ENCODE data around the gene CCR7. TPM values are rescaled to one million over a fixed set of nuclear protein-coding genes. Genes with fewer than 3 reads are reported as not detected.

Gene CCR7
- total RNA-seq, 6 experiments from 2014 or later, result not detected

DNA sequence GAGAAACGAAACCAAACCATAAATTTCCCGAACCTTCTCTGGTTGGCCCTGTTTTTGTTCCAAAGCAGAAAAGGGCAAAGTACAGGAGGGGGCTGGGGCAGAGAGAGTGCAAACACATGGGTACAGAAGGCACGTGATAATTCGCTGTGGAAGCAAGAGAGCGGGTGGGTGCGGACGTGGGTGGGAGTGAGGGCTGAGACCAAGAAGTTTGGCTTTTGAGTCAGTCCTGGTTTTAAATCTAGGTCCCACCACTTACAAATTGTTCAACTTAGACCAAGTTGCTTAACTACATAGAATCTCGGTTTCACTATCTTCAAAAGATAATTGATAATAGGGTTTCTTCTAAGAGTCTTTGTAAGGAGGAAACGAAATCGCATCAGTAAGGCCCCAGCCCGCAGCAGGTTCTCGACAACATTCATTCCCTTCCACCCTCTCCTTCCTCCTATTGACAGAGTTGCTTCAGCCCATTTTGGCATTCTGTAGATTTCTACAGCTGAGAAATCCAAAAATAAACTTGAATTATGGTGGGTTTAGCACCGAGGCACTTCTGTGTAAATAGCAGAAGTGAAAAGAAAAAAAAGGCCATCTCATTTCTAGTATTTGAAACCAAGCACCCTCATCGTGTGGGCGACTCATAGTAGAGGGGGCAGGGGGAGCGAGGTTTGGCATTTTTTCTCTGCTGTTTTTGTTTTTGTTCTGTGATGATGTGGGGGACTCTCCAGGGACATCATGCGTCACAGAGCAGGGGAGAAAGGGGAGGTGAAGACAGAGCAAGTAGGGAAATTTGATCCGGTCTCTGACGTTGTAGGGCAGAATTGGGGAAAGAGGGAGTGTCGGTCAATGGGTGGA, 33.6 kb upstream of the CCR7 start:
- Mint-ChIP-seq H3K4me3 (peak overlapping the region; percentile 44; the same call in 1 of the 2 replicates), H3K36me3 (ENCODE audit: low read depth) (peaks cover 5% of the 10 kb centered on the region; the same call in 1 of the 2 replicates), H3K4me1 (ENCODE audit: low read depth) (peaks cover 7% of the 10 kb centered on the region; the same call in 1 of the 2 replicates), H3K27ac (no peak overlapping the region), H3K27me3 (ENCODE audit: insufficient read depth) (peaks cover 29% of the 10 kb centered on the region), H3K9me3 (no peaks in the 10 kb centered on the region)
- TF ChIP-seq, protein P1, sequence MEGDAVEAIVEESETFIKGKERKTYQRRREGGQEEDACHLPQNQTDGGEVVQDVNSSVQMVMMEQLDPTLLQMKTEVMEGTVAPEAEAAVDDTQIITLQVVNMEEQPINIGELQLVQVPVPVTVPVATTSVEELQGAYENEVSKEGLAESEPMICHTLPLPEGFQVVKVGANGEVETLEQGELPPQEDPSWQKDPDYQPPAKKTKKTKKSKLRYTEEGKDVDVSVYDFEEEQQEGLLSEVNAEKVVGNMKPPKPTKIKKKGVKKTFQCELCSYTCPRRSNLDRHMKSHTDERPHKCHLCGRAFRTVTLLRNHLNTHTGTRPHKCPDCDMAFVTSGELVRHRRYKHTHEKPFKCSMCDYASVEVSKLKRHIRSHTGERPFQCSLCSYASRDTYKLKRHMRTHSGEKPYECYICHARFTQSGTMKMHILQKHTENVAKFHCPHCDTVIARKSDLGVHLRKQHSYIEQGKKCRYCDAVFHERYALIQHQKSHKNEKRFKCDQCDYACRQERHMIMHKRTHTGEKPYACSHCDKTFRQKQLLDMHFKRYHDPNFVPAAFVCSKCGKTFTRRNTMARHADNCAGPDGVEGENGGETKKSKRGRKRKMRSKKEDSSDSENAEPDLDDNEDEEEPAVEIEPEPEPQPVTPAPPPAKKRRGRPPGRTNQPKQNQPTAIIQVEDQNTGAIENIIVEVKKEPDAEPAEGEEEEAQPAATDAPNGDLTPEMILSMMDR (IDR thresholded peaks at IDR 0.05), result no peak
- no peak for DNase-seq

DNA sequence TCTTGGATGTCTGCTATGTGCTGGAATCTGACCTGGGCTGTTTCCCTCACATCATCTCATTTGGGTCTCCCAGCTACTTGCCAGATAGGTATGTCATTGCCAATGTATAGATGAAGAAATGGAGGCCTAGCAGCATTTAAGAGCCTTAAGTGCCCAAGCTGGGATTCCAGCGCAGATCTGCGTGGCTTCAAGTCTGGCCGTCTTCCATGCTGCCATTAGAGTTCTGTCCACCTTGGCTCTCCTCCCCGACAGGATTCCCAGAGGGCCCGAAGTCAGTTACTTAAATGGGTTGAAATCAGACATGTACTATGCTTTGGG, 33.0 kb upstream of the CCR7 start:
- Mint-ChIP-seq H3K36me3 (ENCODE audit: low read depth) (peaks cover 5% of the 10 kb centered on the region; the same call in 1 of the 2 replicates), H3K27ac (no peak overlapping the region), H3K9me3 (no peaks in the 10 kb centered on the region), H3K4me3 (peak overlapping the region; percentile 44; the same call in 1 of the 2 replicates), H3K27me3 (ENCODE audit: insufficient read depth) (peaks cover 29% of the 10 kb centered on the region), H3K4me1 (ENCODE audit: low read depth) (peaks cover 7% of the 10 kb centered on the region; the same call in 1 of the 2 replicates)
- TF ChIP-seq, protein P1 (IDR thresholded peaks at IDR 0.05), result no peak
- no peak for DNase-seq

DNA sequence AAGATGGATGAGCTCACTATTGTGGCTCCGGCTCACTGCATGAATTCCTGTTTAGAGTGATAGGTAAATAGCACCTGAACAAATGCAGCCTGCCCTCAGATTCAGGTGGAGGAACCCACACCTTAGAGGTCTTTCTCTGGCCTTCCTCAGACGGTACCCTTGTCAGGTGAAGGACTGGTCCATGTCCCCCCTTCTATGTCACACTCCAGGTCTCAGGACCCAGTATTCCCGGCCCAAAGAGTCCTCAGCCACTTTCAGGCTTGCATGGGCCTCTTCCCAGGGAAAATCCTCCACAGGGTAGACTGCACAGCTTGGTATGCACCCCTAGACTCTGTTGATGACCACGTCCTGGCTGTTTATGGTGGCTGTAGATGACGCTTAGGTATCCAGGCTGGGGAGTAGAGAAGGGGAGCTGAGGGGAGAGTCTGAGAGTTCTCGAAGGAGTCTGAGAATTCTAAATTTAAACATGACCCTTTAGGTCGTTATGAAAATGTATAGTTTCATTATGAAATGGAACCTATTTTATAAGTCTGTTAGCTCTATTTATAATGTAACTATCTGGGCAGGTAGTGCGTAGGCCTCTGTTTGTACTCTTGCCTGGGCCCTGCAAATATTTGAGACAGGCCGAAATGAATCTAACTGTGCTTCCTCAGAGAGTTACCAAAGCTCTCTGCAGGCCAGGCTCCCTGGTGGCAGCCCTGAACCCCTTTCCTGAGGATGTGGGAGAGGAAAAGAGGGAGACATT, 32.5 kb upstream of the CCR7 start:
- peaks cover 28% of the 10 kb centered on the region for H3K27me3 Mint-ChIP-seq (ENCODE audit: insufficient read depth)
- peaks cover 5% of the 10 kb centered on the region; the same call in 1 of the 2 replicates for H3K36me3 Mint-ChIP-seq (ENCODE audit: low read depth)

DNA sequence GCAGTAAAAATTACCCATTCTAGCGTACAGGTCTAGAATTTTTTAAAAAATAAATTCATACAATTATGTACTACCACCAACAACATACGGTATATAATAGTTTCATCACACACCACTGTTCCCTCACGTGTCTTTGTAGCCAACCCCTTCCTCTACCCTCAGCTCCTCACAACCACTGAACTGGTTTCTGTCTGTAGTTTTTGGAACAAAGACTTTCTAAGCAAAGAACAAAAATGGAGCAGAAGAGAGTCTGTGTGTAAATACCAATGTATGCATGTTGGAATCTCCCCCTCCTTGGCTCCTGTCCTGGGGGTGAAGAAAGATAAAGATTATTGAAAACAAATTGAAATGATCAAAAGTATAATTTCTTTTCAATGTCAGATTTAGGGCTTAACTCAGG, 31.9 kb upstream of the CCR7 start:
- Mint-ChIP-seq H3K27me3 (ENCODE audit: insufficient read depth) (peaks cover 28% of the 10 kb centered on the region), H3K9me3 (no peaks in the 10 kb centered on the region), H3K27ac (no peak overlapping the region), H3K4me1 (ENCODE audit: low read depth) (peaks cover 7% of the 10 kb centered on the region; the same call in 1 of the 2 replicates), H3K36me3 (ENCODE audit: low read depth) (peaks cover 5% of the 10 kb centered on the region; the same call in 1 of the 2 replicates), H3K4me3 (no peak overlapping the region)
- DNase-seq, result no peak
- TF ChIP-seq, protein P1 (IDR thresholded peaks at IDR 0.05), result no peak

More for the DNA sequence above, 32.5 kb upstream of the CCR7 start:
- no peaks in the 10 kb centered on the region for H3K9me3 Mint-ChIP-seq
- no peak overlapping the region for H3K27ac Mint-ChIP-seq
- H3K4me1 Mint-ChIP-seq (ENCODE audit: low read depth), result peaks cover 7% of the 10 kb centered on the region; the same call in 1 of the 2 replicates
- H3K4me3 Mint-ChIP-seq, result no peak overlapping the region; the same call in 1 of the 2 replicates
- TF ChIP-seq, protein P1 (IDR thresholded peaks at IDR 0.05), result no peak
- DNase-seq, result no peak

DNA sequence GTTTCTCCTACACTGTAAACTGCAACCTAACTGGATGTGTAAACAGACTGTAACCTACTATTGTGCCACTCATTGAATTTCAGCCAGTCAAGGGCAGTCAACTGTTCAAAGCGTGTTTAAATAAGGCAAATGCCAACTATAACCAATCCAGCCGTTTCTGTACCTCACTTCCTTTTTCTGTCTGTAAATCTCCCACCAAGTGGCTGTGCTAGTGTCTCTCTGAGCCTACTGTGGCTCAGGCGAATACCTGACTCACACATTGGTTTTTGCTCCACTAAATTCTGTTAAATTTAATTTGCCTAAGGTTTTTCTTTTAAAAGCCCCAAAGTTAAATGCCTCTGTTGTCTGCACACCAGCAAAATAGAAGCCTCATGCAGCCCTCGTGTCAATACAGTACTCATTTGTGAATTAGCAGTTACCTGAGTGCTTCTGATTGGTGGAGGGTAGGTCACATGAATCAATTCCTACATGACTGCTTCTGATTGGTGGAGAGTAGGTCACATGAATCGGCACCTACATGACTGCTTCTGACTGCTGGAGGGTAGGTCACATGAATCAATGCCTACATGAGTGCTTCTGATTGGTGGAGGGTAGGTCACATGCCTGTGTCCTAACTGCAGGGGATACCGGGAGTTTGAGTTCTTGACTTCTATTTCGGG, 31.1 kb upstream of the CCR7 start:
- H3K9me3 Mint-ChIP-seq, result no peaks in the 10 kb centered on the region
- H3K27ac Mint-ChIP-seq, result no peak overlapping the region
- H3K4me3 Mint-ChIP-seq, result no peak overlapping the region
- peaks cover 29% of the 10 kb centered on the region for H3K27me3 Mint-ChIP-seq (ENCODE audit: insufficient read depth)
- no peak for DNase-seq
- TF ChIP-seq, protein P1 (IDR thresholded peaks at IDR 0.05), result no peak
- peaks cover 5% of the 10 kb centered on the region; the same call in 1 of the 2 replicates for H3K36me3 Mint-ChIP-seq (ENCODE audit: low read depth)
- H3K4me1 Mint-ChIP-seq (ENCODE audit: low read depth), result peaks cover 7% of the 10 kb centered on the region; the same call in 1 of the 2 replicates

Measured in HFFc6 (cell line).